IMR-90 (cell line): Measurements from ENCODE around the gene PHKB. TPM values are rescaled to one million over a fixed set of nuclear protein-coding genes. Genes with fewer than 3 reads are reported as not detected.

ENCODE experiments used
- ATAC-seq: fragments of 200-7000 bp; cut with Tn5 transposase; 2 replicates; pipeline ENCODE4 v1.9.1; 2020; ENCODE audit warnings: low read depth, mild to moderate bottlenecking, moderate library complexity
- BruUV-seq: library from RNA; stranded (reverse); fragments of 400-500 nt; replicated peaks from 2 replicates; lab custom pipeline; 2021; lab: Mats Ljungman, UMichigan
- CTCF ChIA-PET: fragments of 300-600 bp; formaldehyde crosslinking; extraction: SDS; loops from one replicate; lab custom pipeline; 2021; ENCODE audit warnings: antibody characterized with exemption; lab: Yijun Ruan, JAX
- POLR2A ChIA-PET: fragments of 300-600 bp; sonication (Branson Sonifier 250); formaldehyde crosslinking; loops from one replicate; lab custom pipeline; 2022; ENCODE audit warnings: antibody characterized with exemption; ENCODE audit not compliant: unreplicated experiment; lab: Charles Lee
- DNase-seq: peaks from one replicate; pipeline ENCODE4 v3.0.0; 2013
- H2AFZ ChIP-seq: replicated peaks from 2 replicates; pipeline ENCODE3; 2013; ENCODE audit warnings: low read length, mild to moderate bottlenecking; ENCODE audit not compliant: poor library complexity
- H2AK5ac ChIP-seq: 2 replicates; pipeline ENCODE4 v1.6.1; 2013; ENCODE audit warnings: low read depth, low read length, inconsistent platforms
- H2AK9ac ChIP-seq: replicated peaks from 2 replicates; pipeline ENCODE3; 2013; ENCODE audit warnings: mild to moderate bottlenecking, low read depth, low read length, moderate library complexity; ENCODE audit not compliant: poor library complexity
- H2BK120ac ChIP-seq: 2 replicates; pipeline ENCODE4 v1.6.1; 2013; ENCODE audit warnings: low read depth, low read length, inconsistent platforms
- H2BK15ac ChIP-seq: 3 replicates; pipeline ENCODE4 v1.6.1; 2013; ENCODE audit warnings: low read depth, low read length, inconsistent platforms
- H2BK20ac ChIP-seq: 2 replicates; pipeline ENCODE4 v1.6.1; 2013; ENCODE audit warnings: low read depth, mild to moderate bottlenecking, inconsistent platforms, low read length, moderate library complexity
- H2BK5ac ChIP-seq: 2 replicates; pipeline ENCODE4 v1.6.1; 2013; ENCODE audit warnings: mild to moderate bottlenecking, low read depth, low read length, inconsistent platforms; ENCODE audit not compliant: poor library complexity, severe bottlenecking
- H3K14ac ChIP-seq: replicated peaks from 2 replicates; pipeline ENCODE4 v1.6.1; 2013; ENCODE audit warnings: low read depth, low read length, inconsistent platforms
- H3K18ac ChIP-seq: 2 replicates; pipeline ENCODE4 v1.6.1; 2013; ENCODE audit warnings: low read depth, low read length, control low read depth
- H3K23ac ChIP-seq: 2 replicates; pipeline ENCODE4 v1.6.1; 2013; ENCODE audit warnings: low read depth, low read length, inconsistent platforms
- H3K27ac ChIP-seq: 2 replicates; pipeline ENCODE4 v1.5.1; 2013; ENCODE audit warnings: mild to moderate bottlenecking, control low read depth, low read length; ENCODE audit not compliant: insufficient read depth
- H3K27me3 ChIP-seq: 2 replicates; pipeline ENCODE4 v1.6.1; 2013; ENCODE audit warnings: low read length; ENCODE audit not compliant: control insufficient read depth, insufficient read depth
- H3K36me3 ChIP-seq: 2 replicates; pipeline ENCODE4 v1.6.1; 2013; ENCODE audit warnings: low read length, mixed read lengths; ENCODE audit not compliant: control insufficient read depth, insufficient read depth
- H3K4ac ChIP-seq: 2 replicates; pipeline ENCODE4 v1.6.1; 2013; ENCODE audit warnings: low read depth, low read length, inconsistent platforms
- H3K4me1 ChIP-seq: 2 replicates; pipeline ENCODE4 v1.6.1; 2013; ENCODE audit warnings: low read length, mixed read lengths; ENCODE audit not compliant: control insufficient read depth, insufficient read depth
- H3K4me2 ChIP-seq: 2 replicates; pipeline ENCODE4 v1.6.1; 2013; ENCODE audit warnings: low read depth, mild to moderate bottlenecking, control low read depth, low read length, moderate library complexity
- H3K4me3 ChIP-seq: 2 replicates; pipeline ENCODE4 v1.5.1; 2013; ENCODE audit warnings: low read depth, mild to moderate bottlenecking, control low read depth, low read length, moderate library complexity; ENCODE audit not compliant: insufficient read depth
- H3K56ac ChIP-seq: 2 replicates; pipeline ENCODE4 v1.6.1; 2013; ENCODE audit warnings: low read length, inconsistent platforms; ENCODE audit not compliant: insufficient read depth; ENCODE audit errors: extremely low read depth
- H3K79me1 ChIP-seq, 2 experiments: 2 replicates each; pipeline ENCODE4 v1.6.1; 2013; ENCODE audit warnings: low read length in 2 of 2, inconsistent platforms in 1 of 2, low read depth in 1 of 2
- H3K9ac ChIP-seq: 2 replicates; pipeline ENCODE4 v1.6.1; 2013; ENCODE audit warnings: low read depth, low read length, control low read depth
- H3K9me1 ChIP-seq: 2 replicates; pipeline ENCODE4 v1.6.1; 2013; ENCODE audit warnings: low read length, inconsistent platforms; ENCODE audit not compliant: insufficient read depth
- H3K9me3 ChIP-seq: 2 replicates; pipeline ENCODE4 v1.6.1; 2013; ENCODE audit warnings: low read length; ENCODE audit not compliant: control insufficient read depth, insufficient read depth
- H4K20me1 ChIP-seq: 2 replicates; pipeline ENCODE4 v1.6.1; 2013; ENCODE audit warnings: low read length, inconsistent platforms; ENCODE audit not compliant: insufficient read depth
- H4K5ac ChIP-seq: 2 replicates; pipeline ENCODE4 v1.6.1; 2013; ENCODE audit warnings: mild to moderate bottlenecking, low read depth, low read length, control low read depth
- H4K8ac ChIP-seq, 2 experiments: 2 replicates each; pipeline ENCODE4 v1.6.1; 2013; ENCODE audit warnings: low read depth in 2 of 2, low read length in 2 of 2, control low read depth in 1 of 2, inconsistent platforms in 1 of 2
- H4K91ac ChIP-seq: 2 replicates; pipeline ENCODE4 v1.6.1; 2013; ENCODE audit warnings: low read depth, low read length, inconsistent platforms; ENCODE audit not compliant: insufficient read depth
- BHLHE40 ChIP-seq: fragments of 150-350 bp; IDR thresholded peaks from 2 replicates; pipeline ENCODE4 v1.6.1; 2016; ENCODE audit warnings: mild to moderate bottlenecking, low read depth, low read length
- CEBPB ChIP-seq: IDR thresholded peaks from 2 replicates; pipeline ENCODE4 v1.6.1; 2012; ENCODE audit warnings: low read depth, low read length, improper control_type of control experiment
- CHD1 ChIP-seq: IDR thresholded peaks from 2 replicates; pipeline ENCODE4 v1.6.1; 2012; ENCODE audit warnings: low read depth, low read length, improper control_type of control experiment
- MAFK ChIP-seq: IDR thresholded peaks from 2 replicates; pipeline ENCODE4 v1.6.1; 2012; ENCODE audit warnings: low read depth, low read length, improper control_type of control experiment
- MXI1 ChIP-seq: IDR thresholded peaks from 2 replicates; pipeline ENCODE4 v1.6.1; 2012; ENCODE audit warnings: low read depth, mild to moderate bottlenecking, low read length, moderate library complexity, borderline replicate concordance
- NFE2L2 ChIP-seq: fragments of 150-350 bp; IDR thresholded peaks from 2 replicates; pipeline ENCODE4 v1.6.1; 2016; ENCODE audit warnings: low read depth, mild to moderate bottlenecking, low read length
- RAD21 ChIP-seq: IDR thresholded peaks from 2 replicates; pipeline ENCODE4 v1.6.1; 2012; ENCODE audit warnings: low read length, improper control_type of control experiment
- RCOR1 ChIP-seq: IDR thresholded peaks from 2 replicates; pipeline ENCODE4 v1.6.1; 2012; ENCODE audit warnings: mild to moderate bottlenecking, low read length, improper control_type of control experiment; ENCODE audit not compliant: insufficient replicate concordance
- RFX5 ChIP-seq: IDR thresholded peaks from 2 replicates; pipeline ENCODE4 v1.8.0; 2012; ENCODE audit warnings: low read depth, mild to moderate bottlenecking, low read length, moderate library complexity
- SMC3 ChIP-seq: fragments of 150-350 bp; IDR thresholded peaks from 2 replicates; pipeline ENCODE4 v1.6.1; 2016; ENCODE audit warnings: low read depth, mild to moderate bottlenecking, antibody characterized with exemption, low read length, moderate library complexity
- WGBS, 2 experiments: methylation state at CpG; one replicate each; pipeline versions ENCODE4 v1.1.5 to v1.1.7; 2013; ENCODE audit warnings: missing lambda C conversion rate in 2 of 2; ENCODE audit not compliant: insufficient read length in 1 of 2; ENCODE audit errors: extremely low coverage in 2 of 2; 5-methylcytosine and 5-hydroxymethylcytosine counted together
- dilution Hi-C: fragments of 300-500 bp; cut with HindIII; formaldehyde crosslinking; loops from one replicate; pipeline ENCODE4 v1.14.3; 2018; ENCODE audit warnings: low sequenced_read_pairs; ENCODE audit not compliant: unreplicated experiment
- in situ Hi-C: fragments of 300-500 bp; cut with MboI; formaldehyde crosslinking; loops from 3 replicates; pipeline ENCODE4 v1.14.3; 2019; ENCODE audit warnings: low sequenced_read_pairs, inconsistent platforms, mixed read lengths
- intact Hi-C: fragments of 100-400 bp; cut with micrococcal nuclease; formaldehyde crosslinking; loops from 2 replicates; pipeline ENCODE4 v1.10.0; 2022
- polyA plus RNA-seq, 3 experiments: library from polyadenylated mRNA; depleted of rRNA; stranded (reverse); fragments of >200 nt; gene quantifications; 2 replicates each; pipeline ENCODE4 v1.2.3, GENCODE V29; 2012; ENCODE audit warnings: low replicate concordance in 1 of 3
- total RNA-seq: library from RNA; depleted of rRNA; stranded (reverse); fragments of >200 nt; gene quantifications from 2 replicates; pipeline ENCODE4 v1.2.3, GENCODE V29; 2012
- TF ChIP-seq, protein P1 (sequence below): conservative IDR thresholded peaks from 2 replicates; pipeline ENCODE4 v1.5.1; 2012; ENCODE audit warnings: mild to moderate bottlenecking, low read depth, low read length, improper control_type of control experiment

Gene PHKB
- total and polyA plus RNA-seq, 2 of the 4 experiments (the other 2 are of a cell fraction): 24.2 to 58.6 TPM

DNA sequence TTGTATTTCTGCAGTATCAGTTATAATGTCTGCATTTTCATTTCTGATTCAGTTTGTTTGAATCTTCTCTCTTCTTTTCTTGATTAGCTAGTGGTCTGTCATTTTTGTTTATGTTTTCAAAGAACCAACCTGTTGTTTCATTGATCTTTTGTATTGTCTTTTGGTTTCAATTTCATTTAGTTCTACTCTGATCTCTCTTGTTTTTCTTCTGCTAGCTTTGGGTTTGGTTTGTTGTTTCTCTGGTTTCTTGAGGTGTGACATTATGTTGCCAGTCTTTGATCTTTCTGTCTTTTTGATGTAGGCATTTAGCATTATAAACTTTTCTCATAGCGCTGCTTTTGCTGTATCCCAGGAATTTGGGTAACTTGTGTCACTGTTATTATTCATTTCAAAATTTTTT is 107.2 kb downstream of the PHKB start:
- Histone ChIP-seq H3K56ac (no peak overlapping the region), H4K91ac (no peak overlapping the region), H3K4me3 (no peak overlapping the region), H2AK5ac (no peak overlapping the region), H3K23ac (no peak overlapping the region), H3K9ac (no peak overlapping the region), H2BK15ac (no peak overlapping the region), H3K4me2 (no peak overlapping the region), H4K5ac (no peak overlapping the region), H3K27ac (no peak overlapping the region), H2AFZ (no peak overlapping the region), H4K8ac (no peak overlapping the region), H2BK5ac (no peak overlapping the region), H3K36me3 (0 out of 2 replicates have a peak, but pooled peaks cover 1% of the 10 kb centered on the region), H4K20me1 (0 out of 2 replicates have a peak, but pooled peaks cover 4% of the 10 kb centered on the region), H3K9me1 (no peaks in the 10 kb centered on the region), H2BK120ac (no peak overlapping the region), H3K79me1 (peaks cover 9 to 37% of the 10 kb centered on the region in 2 experiments; a peak in 3 of 4 replicates), H3K27me3 (no peaks in the 10 kb centered on the region), H3K14ac (no peak overlapping the region), H3K4me1 (peaks cover 2% of the 10 kb centered on the region; the same call in 1 of the 2 replicates), H3K4ac (no peak overlapping the region), H3K9me3 (no peaks in the 10 kb centered on the region), H2BK20ac (no peak overlapping the region), H2AK9ac (no peak overlapping the region), H3K18ac (no peak overlapping the region)
- BruUV-seq: no TSS peak
- TF ChIP-seq RCOR1 (no peak), CHD1 (no peak), RAD21 (no peak), NFE2L2 (no peak), MAFK (no peak), BHLHE40 (no peak), MXI1 (no peak), CEBPB (no peak), RFX5 (no peak), SMC3 (no peak)
- TF ChIP-seq, protein P1, sequence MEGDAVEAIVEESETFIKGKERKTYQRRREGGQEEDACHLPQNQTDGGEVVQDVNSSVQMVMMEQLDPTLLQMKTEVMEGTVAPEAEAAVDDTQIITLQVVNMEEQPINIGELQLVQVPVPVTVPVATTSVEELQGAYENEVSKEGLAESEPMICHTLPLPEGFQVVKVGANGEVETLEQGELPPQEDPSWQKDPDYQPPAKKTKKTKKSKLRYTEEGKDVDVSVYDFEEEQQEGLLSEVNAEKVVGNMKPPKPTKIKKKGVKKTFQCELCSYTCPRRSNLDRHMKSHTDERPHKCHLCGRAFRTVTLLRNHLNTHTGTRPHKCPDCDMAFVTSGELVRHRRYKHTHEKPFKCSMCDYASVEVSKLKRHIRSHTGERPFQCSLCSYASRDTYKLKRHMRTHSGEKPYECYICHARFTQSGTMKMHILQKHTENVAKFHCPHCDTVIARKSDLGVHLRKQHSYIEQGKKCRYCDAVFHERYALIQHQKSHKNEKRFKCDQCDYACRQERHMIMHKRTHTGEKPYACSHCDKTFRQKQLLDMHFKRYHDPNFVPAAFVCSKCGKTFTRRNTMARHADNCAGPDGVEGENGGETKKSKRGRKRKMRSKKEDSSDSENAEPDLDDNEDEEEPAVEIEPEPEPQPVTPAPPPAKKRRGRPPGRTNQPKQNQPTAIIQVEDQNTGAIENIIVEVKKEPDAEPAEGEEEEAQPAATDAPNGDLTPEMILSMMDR: no peak
- in situ Hi-C loops: loop anchor here (10.0 kb wide), 1 partner anchor 56 kb away; no protein-coding TSS in a partner anchor
- dilution Hi-C loops: no loop called here
- no CpG with 5 or more reads among the region's 1 CpG for WGBS, 2 experiments
- ATAC-seq: no peak
- DNase-seq: no peak
- CTCF ChIA-PET: no interaction called here
- intact Hi-C loops: no loop called here
- POLR2A ChIA-PET: no interaction called here
